NCI-H2227 (cell line): ENCODE results near the gene OR10Z1.

Experiments used
- DNase-seq: peaks from one replicate; lab custom pipeline; 2025; ENCODE audit not compliant: unreplicated experiment; lab: John Stamatoyannopoulos, UW

Gene OR10Z1

GRCh38 chr1:158604968-158605367, at the start of gene OR10Z1:
TSS of gene OR10Z1 (plus strand) at chr1:158605268. CDS start at chr1:158606439, 1,171 bp downstream.
- no peak for DNase-seq

GRCh38 chr1:158559696-158560095, 45.4 kb upstream of the OR10Z1 start:
- no peak for DNase-seq

- no peak for DNase-seq
Measured at GRCh38 chr1:158563853-158564252, 41.2 kb upstream of the OR10Z1 start.

GRCh38 chr1:158564608-158565007, 40.5 kb upstream of the OR10Z1 start:
- DNase-seq = no peak

GRCh38 chr1:158570480-158570879, 34.6 kb upstream of the OR10Z1 start, which contains the start of gene OR6P1:
TSS of gene OR6P1 (minus strand) at chr1:158570580. CDS start at chr1:158563604, 6,976 bp downstream.
- no peak for DNase-seq

- no peak for DNase-seq
Measured at GRCh38 chr1:158572226-158572625, 32.8 kb upstream of the OR10Z1 start.

- DNase-seq = no peak
Measured at GRCh38 chr1:158577561-158577960, 27.5 kb upstream of the OR10Z1 start.

GRCh38 chr1:158579733-158580132, 25.3 kb upstream of the OR10Z1 start, which contains the start of gene OR10X1:
TSS of gene OR10X1 (minus strand) at chr1:158579899. CDS start at chr1:158579899, 0 bp downstream.
- no peak for DNase-seq

- DNase-seq = no peak
Measured at GRCh38 chr1:158583962-158584361, 21.1 kb upstream of the OR10Z1 start.

- DNase-seq = no peak
Measured at GRCh38 chr1:158586942-158587341, 18.1 kb upstream of the OR10Z1 start.

GRCh38 chr1:158600735-158601134, 4.3 kb upstream of the OR10Z1 start:
- no peak for DNase-seq

- DNase-seq = no peak
Measured at GRCh38 chr1:158607296-158607695, 2.2 kb downstream of the OR10Z1 start.

GRCh38 chr1:158611916-158612315, 6.8 kb downstream of the OR10Z1 start:
- DNase-seq = no peak

GRCh38 chr1:158613764-158614163, 8.7 kb downstream of the OR10Z1 start:
- no peak for DNase-seq

GRCh38 chr1:158638146-158638545, 33.1 kb downstream of the OR10Z1 start:
- no peak for DNase-seq

GRCh38 chr1:158638904-158639303, 33.8 kb downstream of the OR10Z1 start:
- no peak for DNase-seq

- no peak for DNase-seq
Measured at GRCh38 chr1:158644449-158644848, 39.4 kb downstream of the OR10Z1 start.

GRCh38 chr1:158646465-158646864, 41.4 kb downstream of the OR10Z1 start:
- DNase-seq = no peak

GRCh38 chr1:158649052-158649451, 44.0 kb downstream of the OR10Z1 start:
- DNase-seq = no peak

GRCh38 chr1:158652721-158653334, 47.8 kb downstream of the OR10Z1 start:
- DNase-seq = no peak

- no peak for DNase-seq
Measured at GRCh38 chr1:158654086-158654485, 49.0 kb downstream of the OR10Z1 start.

- no peak for DNase-seq
Measured at GRCh38 chr1:158654571-158654970, 49.5 kb downstream of the OR10Z1 start.
